Head of caudate nucleus (tissue), 42 donors: Measurements from ENCODE around the gene GRIP1.

Experiments
- DNase-seq, 42 donors: peaks; one replicate each; pipeline versions ENCODE4 v3.0.0 to v3.0.0-alpha.2; 2020 to 2021; ENCODE audit warnings: mixed read lengths in 7 of 42
- intact Hi-C: fragments of 100-400 bp; cut with DNase I; formaldehyde crosslinking; loops from one replicate; pipeline ENCODE4 v1.15.0; 2022

GRIP1 gene

DNA sequence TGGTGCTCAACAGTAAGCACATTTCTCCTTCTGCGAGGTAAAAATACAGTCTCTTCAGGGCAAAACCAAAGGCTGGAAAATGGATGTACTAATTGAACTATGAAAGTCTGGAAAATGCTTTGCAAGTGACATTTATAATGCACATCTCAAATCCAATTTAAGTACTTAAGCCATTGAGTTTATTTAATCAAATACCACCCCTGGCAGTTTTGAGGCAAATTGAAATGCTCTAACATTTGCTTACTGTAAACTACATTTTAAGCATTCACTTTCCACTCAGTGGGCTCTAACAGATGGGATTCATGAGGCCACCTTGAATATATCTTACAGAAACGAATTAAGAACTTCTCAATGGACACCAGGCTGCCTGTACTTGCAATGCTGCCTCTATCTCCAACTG is 306.9 kb downstream of the GRIP1 start:
- no peak for DNase-seq
- intact Hi-C loops, result no loop called here

DNA sequence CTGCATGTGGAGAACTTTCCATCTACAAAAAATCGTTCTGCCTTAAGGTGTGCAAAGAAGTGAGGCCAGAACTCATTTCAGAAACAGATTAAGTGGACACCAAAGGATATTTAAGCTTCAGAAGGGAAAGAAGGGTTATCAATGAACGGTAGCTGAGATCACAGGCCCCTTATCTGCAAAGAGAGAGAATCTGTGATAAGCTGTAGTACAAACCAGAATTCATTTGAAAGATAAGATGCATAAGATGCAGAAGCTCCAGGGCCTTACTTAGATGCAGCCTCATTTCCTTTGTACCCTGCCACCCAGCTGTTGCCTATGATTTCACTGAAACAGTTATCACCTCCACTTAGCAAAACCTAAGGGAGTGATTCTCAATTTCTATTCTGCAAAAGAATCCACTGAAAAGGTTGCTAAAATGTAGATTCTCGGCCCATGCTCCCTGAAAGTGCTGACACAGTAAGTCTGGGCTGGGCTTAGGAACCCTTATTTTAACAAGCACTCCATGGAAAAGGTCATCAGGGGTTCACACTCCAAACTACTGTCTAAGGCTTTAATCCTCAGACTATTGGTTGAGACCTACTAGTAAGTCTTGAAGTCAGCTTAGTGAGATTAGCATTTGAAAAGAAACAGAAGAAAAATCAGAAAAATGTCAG is 311.7 kb downstream of the GRIP1 start:
- DNase-seq, result no peak
- intact Hi-C loops, result no loop called here

DNA sequence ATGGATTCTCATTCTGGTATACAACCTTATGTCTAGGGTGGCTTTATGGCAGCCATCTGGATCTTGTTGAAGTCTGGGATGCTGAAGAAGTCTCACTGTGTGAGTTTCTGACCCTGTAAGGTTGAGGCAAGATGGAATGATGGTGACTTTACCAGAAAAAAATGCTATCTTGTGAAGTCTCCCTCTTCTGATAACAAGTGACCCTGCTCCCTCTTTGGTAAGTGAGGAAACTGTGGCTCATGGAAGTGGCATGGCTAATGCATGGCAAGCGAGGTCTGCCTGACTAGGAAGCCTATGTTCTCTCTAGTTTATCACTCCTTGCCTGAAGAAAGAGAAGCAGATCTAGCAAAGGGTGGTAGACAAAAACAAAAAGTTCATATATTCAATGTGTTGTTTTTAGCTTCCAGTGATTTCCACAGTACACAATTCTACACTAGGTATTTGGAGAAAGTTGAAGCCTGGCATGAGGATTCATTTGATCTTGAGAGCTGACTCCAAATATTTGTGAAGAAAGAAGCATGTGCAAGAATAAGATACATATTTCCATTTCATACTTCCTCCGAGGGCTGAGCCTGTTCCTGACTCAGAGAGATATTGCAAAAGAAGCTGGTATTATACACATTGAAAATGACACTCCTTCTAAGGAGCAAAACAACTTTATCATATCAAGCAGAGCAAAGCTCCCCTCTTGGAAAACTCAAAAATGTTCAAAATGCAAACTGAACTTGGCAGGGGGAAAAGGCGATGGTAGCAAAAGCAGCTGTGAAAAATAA is 313.0 kb downstream of the GRIP1 start:
- DNase-seq, result no peak
- intact Hi-C loops, result no loop called here

DNA sequence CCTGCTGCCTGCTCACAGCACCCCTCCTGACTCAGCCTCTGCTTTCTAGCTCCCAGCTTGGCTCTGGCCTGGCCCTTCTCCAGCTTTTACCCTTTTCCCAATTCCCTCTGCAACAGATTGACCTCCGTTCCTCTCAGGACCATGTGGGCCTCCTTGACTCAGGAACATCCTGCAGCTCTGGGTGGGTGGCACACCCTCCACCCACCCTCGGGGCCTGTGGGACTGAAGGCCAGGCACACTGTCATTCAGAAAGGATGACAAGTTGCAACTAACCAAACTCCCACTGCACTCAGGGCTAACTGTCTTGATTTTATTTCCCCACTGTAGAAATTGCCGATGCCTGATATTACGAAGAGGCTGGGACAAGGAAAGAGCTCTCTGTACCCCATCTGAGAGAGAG is 317.2 kb downstream of the GRIP1 start:
- intact Hi-C loops, result no loop called here
- DNase-seq, result no peak

DNA sequence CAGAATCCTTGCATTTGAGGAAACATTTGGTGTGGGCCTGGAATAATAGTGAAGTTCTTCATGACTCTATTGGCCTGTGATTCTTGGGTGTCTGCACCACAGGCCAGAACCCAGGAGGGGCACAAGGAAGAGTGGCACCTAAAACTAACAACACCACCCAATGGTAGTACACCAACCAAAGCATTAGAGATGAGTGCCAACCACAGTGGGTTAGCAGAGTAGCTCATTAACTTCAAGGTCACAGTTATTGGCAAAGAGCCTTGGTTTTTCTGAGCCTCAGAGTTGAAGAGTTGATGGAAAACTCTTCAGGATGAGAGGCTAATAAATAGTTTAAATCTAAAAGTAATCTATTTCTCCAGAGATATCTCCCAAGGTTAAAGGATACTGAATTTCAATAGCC is 319.6 kb downstream of the GRIP1 start:
- no peak for DNase-seq

DNA sequence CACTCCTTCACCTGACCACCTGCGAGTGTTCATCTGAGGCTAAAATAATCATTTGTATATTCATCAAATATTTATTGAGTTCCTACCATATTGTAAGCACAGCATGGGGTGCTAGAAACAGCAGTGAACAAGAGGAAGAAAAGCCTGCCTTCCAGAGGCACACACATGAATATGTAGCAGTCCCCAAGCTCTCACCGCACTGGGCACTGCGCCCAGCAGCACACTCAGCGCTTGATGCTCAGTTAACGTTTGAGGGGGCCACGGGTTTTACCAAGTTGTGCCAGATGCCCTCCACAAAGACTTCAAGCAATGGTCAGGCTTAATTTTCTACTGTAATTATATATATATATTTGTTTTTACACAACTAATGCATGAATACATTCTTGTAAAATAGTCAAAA is 324.6 kb downstream of the GRIP1 start:
- DNase-seq, result peak in 15 of 42 donors; percentile 7 to 63 (median 28)
- intact Hi-C loops, result loop anchor here (10.0 kb wide), 1 partner anchor 341 kb away; no protein-coding TSS in a partner anchor

More for the DNA sequence above, 319.6 kb downstream of the GRIP1 start:
- intact Hi-C loops, result loop anchor here (10.0 kb wide), 1 partner anchor 336 kb away; no protein-coding TSS in a partner anchor

DNA sequence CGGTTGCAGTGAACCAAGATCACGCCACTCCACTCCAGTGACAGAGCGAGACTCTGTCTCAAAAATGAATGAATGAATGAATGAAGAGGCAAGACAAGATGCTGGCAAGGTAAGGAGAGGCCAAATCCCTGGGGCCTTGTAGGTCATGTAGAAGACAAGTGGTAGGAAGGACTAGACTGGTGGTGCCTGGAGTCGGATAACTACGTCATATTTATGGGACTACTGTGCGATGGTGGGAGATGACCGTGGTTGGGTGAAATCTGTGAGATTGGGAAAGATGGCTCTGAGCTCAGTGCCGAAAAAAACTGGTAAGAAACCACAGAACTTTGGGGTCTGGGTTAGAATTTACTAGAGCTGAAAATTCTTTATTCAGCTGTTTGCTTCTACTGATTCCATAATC is 326.0 kb downstream of the GRIP1 start:
- intact Hi-C loops, result loop anchor here (10.0 kb wide), 1 partner anchor 342 kb away; no protein-coding TSS in a partner anchor
- no peak for DNase-seq

DNA sequence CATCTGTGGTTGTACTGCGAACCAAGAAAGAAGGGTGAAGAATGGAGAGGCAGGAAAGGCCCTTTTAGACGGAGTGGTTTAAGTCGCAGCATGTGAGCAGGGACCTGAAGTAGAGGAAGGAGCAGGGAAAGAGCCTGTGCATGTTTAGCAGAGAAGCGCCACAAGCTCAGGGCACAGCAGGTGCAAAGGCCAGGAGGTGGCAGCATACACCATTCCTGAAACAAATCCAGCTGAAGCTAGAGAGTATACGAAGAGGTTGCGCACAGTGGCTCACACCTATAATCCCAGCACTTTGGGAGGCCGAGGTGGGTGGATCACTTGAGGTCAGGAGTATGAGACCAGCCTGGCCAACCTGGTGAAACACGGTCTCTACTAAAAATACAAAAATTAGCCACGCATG is 326.7 kb downstream of the GRIP1 start:
- peak in 38 of 42 donors; percentile 24 to 69 (median 46) for DNase-seq
- intact Hi-C loops, result loop anchor here (10.0 kb wide), 1 partner anchor 343 kb away; no protein-coding TSS in a partner anchor

DNA sequence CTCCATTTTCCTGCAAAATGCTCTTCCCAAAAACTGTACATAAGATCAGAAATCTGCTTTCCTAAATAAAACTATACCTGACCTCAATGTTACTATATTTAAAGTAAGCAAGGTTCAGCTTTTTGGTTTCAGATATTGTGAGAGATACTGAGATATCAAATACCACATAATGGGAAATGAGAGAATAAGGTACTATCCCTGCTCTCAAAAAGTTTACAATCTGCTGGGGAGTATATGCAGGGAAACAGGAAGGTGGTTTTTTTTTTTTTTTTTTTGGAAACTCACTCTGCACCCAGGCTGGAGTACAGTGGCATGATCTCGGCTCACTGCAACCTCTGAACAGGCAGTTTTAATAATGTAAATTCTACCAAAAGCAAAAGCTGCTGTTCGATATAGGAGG is 327.6 kb downstream of the GRIP1 start:
- no peak for DNase-seq
- intact Hi-C loops, result loop anchor here (10.0 kb wide), 1 partner anchor 344 kb away; no protein-coding TSS in a partner anchor

DNA sequence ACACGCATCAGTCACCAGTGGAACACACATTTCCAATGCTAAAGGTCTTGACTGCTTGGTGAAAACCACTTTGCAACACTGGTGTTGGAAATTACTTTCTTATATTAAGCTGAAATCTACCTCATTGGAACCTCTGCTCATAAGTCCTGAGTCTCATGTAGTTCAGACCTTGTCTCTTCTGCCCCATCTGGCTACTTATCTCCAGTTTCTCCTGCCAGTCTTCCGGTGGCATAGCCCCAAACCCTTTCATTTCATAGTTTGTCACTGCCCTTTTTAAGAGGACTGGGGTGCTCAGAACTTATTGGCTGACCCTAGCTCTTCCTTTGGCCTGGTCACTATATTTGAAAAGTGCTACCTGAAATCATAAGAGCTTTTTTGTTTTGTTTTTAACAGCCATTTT is 332.9 kb downstream of the GRIP1 start:
- intact Hi-C loops, result no loop called here
- no peak for DNase-seq

DNA sequence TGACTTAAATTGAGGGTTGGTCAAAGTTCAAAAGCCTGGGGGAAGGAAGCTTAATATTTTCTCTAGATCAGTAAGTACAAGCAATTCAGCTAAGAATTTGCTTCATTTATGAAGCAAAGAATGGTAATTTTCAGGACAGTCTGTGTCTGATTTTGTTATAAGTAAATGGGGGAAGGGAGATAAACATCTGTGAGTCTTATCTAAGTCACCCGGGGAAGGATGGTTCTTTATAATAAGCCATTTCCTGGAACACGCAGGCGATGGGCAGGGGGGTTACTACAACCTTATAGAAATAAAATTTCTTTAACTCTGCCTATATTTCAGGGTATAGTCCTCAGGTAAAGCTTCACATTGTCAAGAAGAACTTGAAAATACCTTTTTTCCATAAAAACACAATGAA is 333.7 kb downstream of the GRIP1 start:
- intact Hi-C loops, result no loop called here
- DNase-seq, result no peak

DNA sequence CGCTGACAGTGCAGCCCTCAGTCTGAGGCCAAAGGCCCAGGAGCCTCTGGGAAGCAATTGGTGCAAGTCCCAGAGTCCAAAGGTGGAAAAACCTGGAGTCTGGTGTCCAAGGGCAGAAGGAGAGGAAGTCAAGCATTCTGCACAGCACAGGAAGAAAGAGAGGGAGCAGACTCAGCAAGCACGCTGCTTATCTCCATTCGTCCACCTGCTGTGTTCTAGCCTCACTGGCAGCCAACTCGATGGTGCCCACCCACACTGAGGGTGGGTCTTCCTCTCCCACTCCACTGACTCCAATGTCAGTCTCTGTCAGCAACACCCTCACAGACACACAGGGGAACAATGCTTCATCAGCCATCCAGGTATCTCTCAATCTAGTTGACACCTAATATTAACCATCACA is 337.8 kb downstream of the GRIP1 start:
- DNase-seq, result no peak
- intact Hi-C loops, result no loop called here

DNA sequence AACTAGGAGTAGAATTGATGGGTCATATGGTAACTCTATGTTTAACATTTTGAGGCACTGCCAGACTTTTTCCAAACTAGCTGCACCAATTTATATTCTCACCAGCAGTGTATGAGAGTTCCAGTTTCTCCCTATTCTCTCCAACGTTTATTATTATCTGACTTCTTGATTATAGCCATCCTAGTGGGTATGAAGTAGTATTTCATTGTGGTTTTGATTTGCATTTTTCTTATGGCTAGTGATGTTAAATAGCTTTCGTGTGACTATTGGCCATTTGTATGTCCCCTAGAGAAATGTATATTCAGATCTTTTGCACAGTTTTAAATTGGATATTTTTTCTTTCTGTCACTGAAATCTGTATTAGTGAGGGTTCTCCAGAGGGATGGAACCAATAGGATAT is 338.7 kb downstream of the GRIP1 start:
- DNase-seq, result no peak

DNA sequence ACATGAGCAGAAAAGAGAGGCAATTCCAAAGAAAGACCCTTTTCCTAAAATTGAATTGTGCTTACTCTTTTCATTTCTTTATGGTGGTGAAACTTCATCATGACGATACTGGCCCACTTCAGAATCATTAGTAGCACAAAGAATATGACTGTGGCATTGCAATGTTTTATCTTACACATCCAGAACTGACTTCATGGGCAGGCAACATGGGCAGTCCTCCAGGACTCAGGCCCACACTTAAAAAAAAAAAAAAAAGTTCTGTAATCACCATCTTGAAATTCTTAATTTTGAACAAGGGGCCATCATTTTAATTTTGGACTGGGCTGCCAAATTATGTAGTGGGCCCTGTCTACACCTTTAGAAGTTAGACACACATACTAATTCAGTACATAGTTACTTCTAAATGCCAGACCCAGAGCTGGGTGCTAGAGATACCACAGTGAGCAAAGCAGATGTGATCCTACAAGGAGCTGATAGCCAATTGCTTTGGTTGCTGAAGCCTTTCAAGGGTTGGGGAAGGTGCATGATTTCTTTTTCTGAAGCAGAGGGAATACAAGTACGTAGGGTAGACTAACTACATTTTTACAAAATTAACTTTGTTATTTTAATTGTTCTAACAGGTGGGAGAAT is 341.4 kb downstream of the GRIP1 start:
- no peak for DNase-seq
- intact Hi-C loops, result no loop called here

More for the DNA sequence above, 338.7 kb downstream of the GRIP1 start:
- intact Hi-C loops, result no loop called here

DNA sequence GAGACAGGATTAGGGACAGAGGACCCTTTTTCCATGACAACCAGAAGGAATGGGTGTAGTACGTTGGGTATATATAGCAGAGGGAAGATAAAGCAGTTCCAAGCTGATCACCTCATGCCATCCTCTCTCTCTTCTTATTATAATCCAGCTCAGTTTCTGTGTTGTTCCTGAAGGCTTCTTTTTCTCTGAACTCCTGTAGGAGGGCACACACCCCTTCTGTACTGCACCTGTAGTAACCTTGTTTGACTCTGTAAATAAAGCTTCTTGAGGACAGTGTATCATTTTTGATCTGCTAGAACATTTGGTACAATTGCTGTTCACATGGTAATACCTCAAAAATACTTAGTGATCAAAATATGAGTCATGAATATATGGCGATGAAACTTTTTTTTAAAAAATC is 343.1 kb downstream of the GRIP1 start:
- intact Hi-C loops, result no loop called here
- peak in 11 of 42 donors; percentile 7 to 65 (median 19) for DNase-seq

DNA sequence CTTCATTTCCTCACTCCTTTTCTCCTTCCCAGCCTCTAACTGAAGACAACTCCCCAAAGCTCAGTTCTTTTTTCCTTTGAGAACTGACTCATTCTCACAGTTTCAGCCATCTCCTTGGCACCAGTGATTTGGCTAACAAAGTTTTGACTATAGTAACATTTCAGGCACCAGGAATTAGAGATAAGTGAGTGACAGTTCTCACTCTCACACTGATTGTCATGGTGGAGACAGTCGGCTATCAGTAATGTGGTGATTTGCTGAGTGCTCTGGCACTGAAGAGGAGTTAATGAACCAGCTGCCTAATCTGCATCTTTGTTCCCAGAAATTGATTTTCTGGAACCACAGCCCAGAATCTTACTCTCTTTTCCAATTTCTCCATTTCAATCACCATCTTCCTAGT is 347.1 kb downstream of the GRIP1 start:
- intact Hi-C loops, result no loop called here

DNA sequence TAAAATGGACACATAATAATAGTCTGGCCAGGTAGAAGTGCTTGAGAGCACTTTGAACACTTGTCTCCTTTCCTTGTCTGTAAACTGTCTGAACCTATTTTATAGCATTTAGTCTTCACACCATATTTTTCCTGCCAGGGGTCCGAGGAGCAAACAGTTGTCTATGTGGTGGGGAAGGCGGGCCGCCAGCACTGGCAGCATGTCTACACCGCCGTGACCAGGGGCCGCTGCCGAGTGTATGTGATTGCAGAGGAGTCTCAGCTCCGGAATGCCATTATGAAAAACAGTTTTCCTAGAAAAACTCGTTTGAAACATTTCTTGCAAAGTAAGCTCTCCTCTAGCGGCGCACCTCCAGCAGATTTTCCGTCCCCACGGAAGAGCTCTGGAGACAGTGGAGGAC is 347.9 kb downstream of the GRIP1 start:
- DNase-seq, result no peak
- intact Hi-C loops, result no loop called here

More for the DNA sequence above, 347.1 kb downstream of the GRIP1 start:
- no peak for DNase-seq

DNA sequence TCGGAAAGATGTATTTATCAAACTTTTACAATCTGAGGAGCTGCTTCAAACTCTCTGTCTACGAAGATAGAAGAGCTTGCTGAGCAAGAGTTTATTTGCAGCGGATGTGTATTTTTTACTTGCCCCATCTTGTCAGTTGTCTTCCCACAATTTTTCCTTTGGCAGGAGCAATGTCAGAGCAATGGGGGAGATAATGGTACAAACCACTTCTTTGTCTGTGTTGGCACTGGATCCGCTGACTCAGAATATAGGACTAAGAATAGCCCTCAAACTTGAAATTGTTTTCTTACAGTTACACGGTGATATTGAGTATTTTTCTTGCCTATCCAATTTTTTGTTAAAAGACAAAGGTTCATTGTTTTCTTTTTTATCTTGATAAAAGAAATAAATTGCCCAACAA is 348.9 kb downstream of the GRIP1 start:
- DNase-seq, result peak in 2 of 42 donors; percentile 12 to 20
- intact Hi-C loops, result no loop called here

DNA sequence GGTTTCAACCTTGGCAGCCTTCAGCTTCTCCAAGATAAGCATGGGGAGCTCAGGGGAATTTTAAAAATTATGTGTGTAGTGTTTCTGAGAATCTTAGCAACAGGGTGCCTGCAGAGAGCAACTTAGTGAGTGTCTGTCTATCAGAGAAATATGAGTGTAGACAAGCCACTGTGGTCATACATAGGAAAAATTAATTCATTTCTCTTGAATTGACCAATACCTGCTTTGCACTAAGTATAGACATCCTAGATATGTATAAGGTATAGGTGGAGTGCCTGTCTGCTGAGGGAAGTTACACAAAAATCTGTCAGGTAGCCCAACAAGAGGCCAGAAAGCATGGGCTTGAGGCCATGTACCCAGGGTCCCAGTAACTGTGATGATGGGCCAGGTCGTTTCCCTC is 355.9 kb downstream of the GRIP1 start:
- no peak for DNase-seq
- intact Hi-C loops, result no loop called here

DNA sequence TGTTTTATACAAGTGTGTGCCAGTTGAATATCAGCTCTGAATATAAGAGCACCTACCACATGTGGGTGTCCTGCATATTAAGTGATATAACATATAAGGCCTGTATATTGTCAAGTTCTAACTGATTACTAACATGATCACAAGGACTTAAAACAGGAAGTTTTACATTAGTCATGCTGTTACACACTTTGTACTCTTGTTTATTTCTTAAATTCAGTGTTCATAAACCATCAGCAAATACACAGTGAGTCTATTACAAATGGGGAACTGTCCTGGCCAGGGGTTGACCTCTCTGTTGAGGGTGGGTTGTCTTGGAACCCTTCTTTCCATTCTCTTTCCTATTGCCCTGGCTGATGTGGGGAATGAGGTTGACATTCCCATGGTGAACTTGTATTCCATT is 357.4 kb downstream of the GRIP1 start:
- intact Hi-C loops, result no loop called here

More for the DNA sequence above, 357.4 kb downstream of the GRIP1 start:
- DNase-seq, result no peak
